ENCODE results near the gene TNNI2.
"Not testable (repeated sequence)": the region's sequence is repeated elsewhere in the genome, so short reads cannot be mapped to it uniquely, and the experiment has no call there.

The TNNI2 gene

DNA sequence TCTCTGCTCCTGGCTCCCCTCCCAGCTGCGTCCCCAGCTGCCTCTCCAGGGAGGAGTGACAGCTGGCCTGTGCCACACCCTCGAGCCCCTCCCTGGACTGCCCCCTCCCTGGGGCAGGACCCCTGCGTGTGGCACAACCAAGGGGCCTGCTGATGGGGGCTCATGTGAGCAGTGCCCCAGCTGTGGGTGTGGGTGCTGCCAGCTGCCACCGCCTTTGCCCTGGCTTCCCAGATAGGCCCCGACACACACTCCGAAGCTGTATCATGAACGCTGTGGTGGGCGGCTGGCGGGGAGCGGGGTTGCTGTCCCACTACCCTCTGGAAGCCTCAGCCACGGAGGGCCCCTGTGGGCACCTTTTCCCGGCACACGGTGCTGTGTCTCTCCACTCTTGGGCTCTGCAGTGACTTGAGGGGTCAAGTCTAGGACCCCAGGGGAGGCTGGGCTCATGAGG, 37.1 kb downstream of the TNNI2 start:
- DNase-seq: not testable (repeated sequence)

GRCh38 chr11:1876361-1877063, 37.7 kb downstream of the TNNI2 start:
- DNase-seq: peak; percentile 54

GRCh38 chr11:1877211-1878136, 38.7 kb downstream of the TNNI2 start:
- DNase-seq: peak; percentile 54

DNA sequence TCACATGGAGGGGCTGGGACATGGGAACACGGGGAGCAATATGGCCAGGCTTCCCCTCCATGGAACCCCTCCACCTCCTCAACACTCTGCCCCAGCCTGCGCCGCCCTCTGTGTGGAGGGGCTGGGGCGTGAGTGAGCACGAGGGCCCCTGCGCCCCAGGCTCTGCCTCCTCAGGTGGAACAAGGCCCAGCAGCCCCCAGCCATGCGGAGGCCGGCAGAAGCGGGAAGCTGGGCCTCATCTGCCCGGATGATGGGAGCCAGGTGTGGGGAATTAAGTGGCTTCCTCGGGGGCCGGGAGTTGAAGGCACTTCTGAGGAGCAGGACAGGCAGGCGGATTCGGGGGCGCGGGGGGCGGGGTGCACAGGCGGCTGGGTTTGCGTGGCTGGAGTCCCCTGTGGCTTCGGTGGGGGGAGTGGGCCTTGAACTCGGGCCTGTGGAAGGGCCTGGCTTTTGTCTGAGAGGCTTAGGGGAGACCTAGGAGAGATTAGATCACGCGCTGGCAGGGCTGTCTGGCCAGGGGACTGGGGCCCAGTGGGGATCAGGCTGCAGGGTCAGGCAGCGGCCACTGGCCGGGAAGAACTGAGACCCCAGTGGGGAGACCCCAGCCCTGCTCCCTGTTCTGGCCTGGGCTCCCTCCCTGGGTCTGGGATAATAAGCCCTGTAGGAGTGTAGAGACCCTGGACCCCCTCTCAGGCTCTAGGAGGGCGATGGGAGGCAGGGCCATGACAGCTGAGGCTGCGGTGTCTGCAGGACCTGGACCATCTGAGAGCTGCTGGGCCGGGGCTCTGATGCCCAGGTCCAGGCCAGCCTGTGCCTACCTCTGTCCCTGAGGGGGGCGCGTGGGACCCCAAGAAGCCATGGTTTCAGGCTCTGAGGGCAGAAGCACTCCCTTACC, 39.6 kb downstream of the TNNI2 start:
- DNase-seq: no peak

- no peak for DNase-seq
Measured at GRCh38 chr11:1879342-1879940, 40.7 kb downstream of the TNNI2 start.

GRCh38 chr11:1879941-1880720, 41.4 kb downstream of the TNNI2 start:
- DNase-seq: peak; percentile 53

DNA sequence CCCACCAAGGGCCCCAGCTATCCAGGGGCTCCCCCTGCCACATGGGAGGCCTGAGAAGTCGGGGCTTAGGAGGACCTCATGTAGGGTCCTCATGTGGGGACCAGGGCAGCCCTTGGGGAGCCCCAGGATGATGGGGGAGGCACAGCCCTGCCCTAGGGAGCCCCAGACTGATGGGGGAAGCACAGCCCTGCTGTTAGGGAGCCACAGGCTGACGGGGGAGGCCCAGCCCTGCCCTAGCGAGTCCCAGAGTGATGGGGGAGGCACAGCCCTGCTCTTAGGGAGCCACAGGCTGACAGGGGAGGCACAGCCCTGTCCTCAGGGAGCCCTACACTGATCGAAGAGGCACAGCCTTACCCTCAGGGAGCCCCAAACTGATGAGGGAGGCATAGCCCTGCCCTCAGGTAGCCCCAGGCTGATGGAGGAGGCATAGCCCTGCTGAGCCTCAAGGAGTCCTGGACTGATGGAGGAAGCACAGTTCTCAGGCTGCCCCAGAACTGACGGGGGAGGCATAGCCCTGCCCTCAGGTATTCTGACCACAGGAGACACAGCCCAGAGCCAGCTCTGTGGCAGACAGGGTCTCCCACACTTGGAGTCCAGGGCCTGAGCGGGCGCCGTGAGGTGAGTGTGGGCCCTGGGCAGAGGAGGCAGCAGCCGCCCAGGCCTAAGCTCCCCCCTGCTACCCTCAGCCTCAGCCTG, 42.1 kb downstream of the TNNI2 start:
- DNase-seq: peak; percentile 7

- peak; percentile 10 for DNase-seq
Measured at GRCh38 chr11:1881442-1882264, 42.9 kb downstream of the TNNI2 start.

GRCh38 chr11:1882265-1883238, 43.8 kb downstream of the TNNI2 start:
- peak; percentile 74 for DNase-seq

- DNase-seq: no peak
Measured at GRCh38 chr11:1883346-1884302, 44.8 kb downstream of the TNNI2 start.

DNA sequence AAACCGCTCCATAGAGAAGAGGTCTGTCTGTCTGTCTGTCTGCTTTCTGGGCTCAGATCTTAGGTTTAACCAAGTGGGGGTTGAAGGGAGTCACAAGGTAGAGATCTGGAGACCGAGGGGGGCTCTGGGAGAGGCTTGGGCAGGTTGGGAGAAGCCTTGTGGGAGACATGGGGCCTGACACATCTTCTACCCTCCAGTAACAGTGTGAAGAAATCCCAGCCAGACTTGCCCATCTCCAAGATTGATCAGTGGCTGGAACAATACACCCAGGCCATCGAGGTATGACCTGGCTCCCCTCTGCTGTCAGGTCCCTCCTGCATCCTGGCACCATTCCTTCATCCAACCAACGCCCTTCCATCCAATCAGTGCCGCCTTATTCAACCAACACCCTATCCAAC, 45.5 kb downstream of the TNNI2 start:
- no peak for DNase-seq

- not testable (repeated sequence) for DNase-seq
Measured at GRCh38 chr11:1886551-1886950, 47.8 kb downstream of the TNNI2 start.

DNA sequence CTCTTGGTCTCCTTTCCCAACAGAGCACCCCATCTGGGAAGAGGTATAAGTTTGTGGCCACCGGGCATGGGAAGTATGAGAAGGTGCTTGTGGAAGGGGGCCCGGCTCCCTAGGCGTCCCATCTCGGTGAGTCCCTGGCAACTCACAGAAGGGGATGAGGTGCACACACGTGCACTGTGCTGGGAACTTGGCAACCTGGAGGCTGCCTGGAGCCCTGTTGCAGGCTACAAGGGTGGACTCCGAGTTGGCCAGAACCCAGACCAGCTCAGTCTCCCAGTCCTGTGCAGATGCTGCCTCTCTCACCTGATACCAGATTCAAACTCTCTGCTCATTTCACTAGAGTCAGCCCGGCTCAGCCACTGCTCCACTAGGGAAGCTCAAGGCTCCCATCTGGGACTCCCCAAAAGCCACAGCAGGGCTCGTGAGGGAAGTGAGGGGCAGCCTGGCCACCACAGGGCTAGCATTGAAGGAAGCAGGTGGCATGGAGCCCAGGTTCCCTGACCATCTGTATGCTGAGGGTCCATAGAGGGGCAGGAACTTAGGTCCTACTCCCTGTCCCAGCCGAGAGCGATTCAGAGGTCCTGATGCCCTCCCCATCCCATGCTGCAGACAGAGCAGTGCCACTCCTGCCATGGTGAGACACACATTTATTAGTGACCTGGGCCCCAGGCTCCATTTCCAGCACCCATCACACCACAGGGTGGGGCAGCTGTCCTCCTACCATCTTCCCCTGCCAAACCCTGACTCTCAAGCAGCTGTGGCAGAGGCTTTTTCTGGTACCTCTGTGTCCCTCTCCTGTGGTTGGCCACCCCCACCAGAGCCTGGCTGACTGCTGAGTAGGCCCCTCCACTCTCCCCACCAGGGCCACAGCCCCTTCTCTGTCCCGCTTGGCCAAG, 48.9 kb downstream of the TNNI2 start:
- DNase-seq: no peak

- DNase-seq: no peak
Measured at GRCh38 chr11:1888347-1888753, 49.6 kb downstream of the TNNI2 start.

GRCh38 chr11:1888811-1889210, 50.0 kb downstream of the TNNI2 start:
- DNase-seq: no peak

Data from fibroblast of skin of scalp (primary cell).